Measurements from ENCODE around the gene POLDIP2.
A peak's percentile ranks its signal among the peaks of the same experiment; 100 is the strongest.

Gene POLDIP2

GRCh38 chr17:28335959-28336871 is 21.1 kb downstream of the POLDIP2 start:
- DNase-seq (ENCODE audit: low read depth in 2 of 2): no peak

GRCh38 chr17:28335201-28335958 is 21.9 kb downstream of the POLDIP2 start, which contains the start of the genes IFT20 and TNFAIP1:
TSS of gene IFT20 (minus strand) at chr17:28335472. CDS start at chr17:28331985, 3,487 bp downstream.
TSS of gene TNFAIP1 (plus strand) at chr17:28335761. CDS start at chr17:28339522, 3,761 bp downstream.
- peak; percentile 97 to 99 for DNase-seq (ENCODE audit: low read depth in 2 of 2)

GRCh38 chr17:28334666-28335200 is 22.6 kb downstream of the POLDIP2 start:
- no peak for DNase-seq (ENCODE audit: low read depth in 2 of 2)

GRCh38 chr17:28334171-28334570 is 23.2 kb downstream of the POLDIP2 start:
- DNase-seq (ENCODE audit: low read depth in 2 of 2): no peak

- no peak for DNase-seq (ENCODE audit: low read depth in 2 of 2)
These were observed 24.1 kb downstream of the POLDIP2 start for GRCh38 chr17:28333083-28333746.

GRCh38 chr17:28331891-28332420 is 25.4 kb downstream of the POLDIP2 start:
- DNase-seq (ENCODE audit: low read depth in 2 of 2): no peak

- DNase-seq (ENCODE audit: low read depth in 2 of 2): no peak
These were observed 26.7 kb downstream of the POLDIP2 start for GRCh38 chr17:28330671-28331070.

- no peak for DNase-seq (ENCODE audit: low read depth in 2 of 2)
These were observed 29.0 kb downstream of the POLDIP2 start for GRCh38 chr17:28328325-28328724.

- DNase-seq (ENCODE audit: low read depth in 2 of 2): no peak
These were observed 29.6 kb downstream of the POLDIP2 start for GRCh38 chr17:28327709-28328108.

GRCh38 chr17:28327031-28327607 is 30.2 kb downstream of the POLDIP2 start:
- DNase-seq (ENCODE audit: low read depth in 2 of 2): no peak

GRCh38 chr17:28326114-28326513 is 31.2 kb downstream of the POLDIP2 start:
- no peak for DNase-seq (ENCODE audit: low read depth in 2 of 2)

GRCh38 chr17:28325211-28325610 is 32.1 kb downstream of the POLDIP2 start:
- DNase-seq (ENCODE audit: low read depth in 2 of 2): no peak

GRCh38 chr17:28324781-28325180 is 32.5 kb downstream of the POLDIP2 start:
- no peak for DNase-seq (ENCODE audit: low read depth in 2 of 2)

GRCh38 chr17:28324267-28324745 is 33.0 kb downstream of the POLDIP2 start:
- DNase-seq (ENCODE audit: low read depth in 2 of 2): no peak

GRCh38 chr17:28320215-28321061 is 36.9 kb downstream of the POLDIP2 start:
- no peak for DNase-seq (ENCODE audit: low read depth in 2 of 2)

- DNase-seq (ENCODE audit: low read depth in 2 of 2): no peak
These were observed 37.8 kb downstream of the POLDIP2 start for GRCh38 chr17:28319598-28319935.

GRCh38 chr17:28318759-28319597 is 38.3 kb downstream of the POLDIP2 start, which contains the start of gene TMEM97:
TSS of gene TMEM97 (plus strand) at chr17:28319200. CDS start at chr17:28319240, 40 bp downstream.
- DNase-seq (ENCODE audit: low read depth in 2 of 2): peak; percentile 93 to 95

- DNase-seq (ENCODE audit: low read depth in 2 of 2): no peak
These were observed 39.2 kb downstream of the POLDIP2 start for GRCh38 chr17:28317966-28318758.

All from stimulated activated CD8-positive, alpha-beta memory T cell treated with anti-CD3 and anti-CD28 coated beads, Interleukin-15, amount 100 ng/mL, for 48 hours (primary cell).